Duodenal mucosa (tissue), 2 donors: ENCODE measurements around the gene CYTL1.

Source experiments
- H3K27ac ChIP-seq: one replicate; pipeline ENCODE4 v1.7.0; 2013; ENCODE audit warnings: low read depth, low read length
- H3K27me3 ChIP-seq, 2 donors: one replicate each; pipeline ENCODE4 v1.7.0; 2013; ENCODE audit warnings: low read length in 2 of 2, control low read depth in 1 of 2; ENCODE audit not compliant: insufficient read depth in 2 of 2, control insufficient read depth in 1 of 2
- H3K36me3 ChIP-seq, 2 donors: one replicate each; pipeline ENCODE4 v1.7.0; 2013; ENCODE audit warnings: low read length in 2 of 2, control low read depth in 1 of 2; ENCODE audit not compliant: insufficient read depth in 2 of 2, control insufficient read depth in 1 of 2
- H3K4me1 ChIP-seq, 2 donors: one replicate each; pipeline ENCODE4 v1.7.0; 2013; ENCODE audit warnings: low read length in 2 of 2, control low read depth in 1 of 2; ENCODE audit not compliant: insufficient read depth in 2 of 2, control insufficient read depth in 1 of 2
- H3K4me3 ChIP-seq, 2 donors: one replicate each; pipeline ENCODE4 v1.7.0; 2013; ENCODE audit warnings: low read length in 2 of 2, low read depth in 1 of 2
- H3K9ac ChIP-seq, 2 donors: one replicate each; pipeline ENCODE4 v1.7.0; 2013; ENCODE audit warnings: low read length in 2 of 2, low read depth in 1 of 2
- H3K9me3 ChIP-seq, 2 donors: one replicate each; pipeline ENCODE4 v1.7.0; 2013; ENCODE audit warnings: low read length in 2 of 2, control low read depth in 1 of 2; ENCODE audit not compliant: control insufficient read depth in 1 of 2

Gene CYTL1

DNA sequence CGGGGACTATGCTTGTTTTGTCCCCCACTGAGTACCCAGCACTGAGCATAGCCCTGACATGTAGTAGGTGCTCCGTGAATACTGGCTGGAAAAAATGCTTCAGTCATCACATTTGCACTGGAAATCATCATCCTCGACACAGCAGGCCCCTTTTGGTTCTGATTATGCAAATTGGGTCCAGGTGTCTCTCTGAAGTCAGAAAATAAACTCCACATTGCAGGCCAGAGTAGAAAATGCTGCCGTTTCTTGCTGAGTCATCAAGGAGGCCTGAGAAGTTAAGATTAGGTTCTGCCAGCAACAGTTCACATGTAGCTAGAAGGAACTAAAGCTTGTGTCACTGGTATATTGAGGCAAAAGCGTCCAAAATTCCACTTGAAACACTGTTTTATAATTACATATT, 17.0 kb upstream of the CYTL1 start:
- peaks cover 12 to 20% of the 10 kb centered on the region in 2 donors for H3K4me1 ChIP-seq

DNA sequence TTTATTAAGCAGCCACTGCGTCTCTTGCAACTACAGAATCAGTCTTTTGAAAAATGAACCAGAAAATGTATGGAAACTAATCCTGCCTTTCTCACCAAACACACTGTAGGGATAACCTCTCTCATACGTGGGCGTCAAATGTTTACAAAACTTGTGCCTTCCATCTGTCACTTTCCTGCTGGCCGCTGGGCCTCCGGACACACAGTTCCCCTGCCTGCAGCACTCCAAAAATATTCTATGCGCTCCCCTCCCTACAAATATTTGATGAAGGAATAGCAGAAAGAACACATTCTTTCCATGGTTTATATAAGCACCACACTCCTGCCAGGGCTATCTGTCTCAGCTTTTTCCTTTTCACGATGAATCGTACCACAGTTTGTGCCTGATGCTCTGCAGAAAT, 14.9 kb upstream of the CYTL1 start:
- no peaks in the 10 kb centered on the region for H3K36me3 ChIP-seq
- no peaks in the 10 kb centered on the region for H3K27me3 ChIP-seq
- no peaks in the 10 kb centered on the region for H3K9me3 ChIP-seq
- H3K4me1 ChIP-seq: peaks cover 12 to 20% of the 10 kb centered on the region in 2 donors
- no peak overlapping the region for H3K27ac ChIP-seq
- H3K9ac ChIP-seq: no peak overlapping the region
- no peak overlapping the region for H3K4me3 ChIP-seq

More for the DNA sequence above, 17.0 kb upstream of the CYTL1 start:
- no peaks in the 10 kb centered on the region for H3K36me3 ChIP-seq
- H3K9ac ChIP-seq: no peak overlapping the region
- H3K27ac ChIP-seq: no peak overlapping the region
- H3K4me3 ChIP-seq: no peak overlapping the region
- no peaks in the 10 kb centered on the region for H3K9me3 ChIP-seq
- no peaks in the 10 kb centered on the region for H3K27me3 ChIP-seq

DNA sequence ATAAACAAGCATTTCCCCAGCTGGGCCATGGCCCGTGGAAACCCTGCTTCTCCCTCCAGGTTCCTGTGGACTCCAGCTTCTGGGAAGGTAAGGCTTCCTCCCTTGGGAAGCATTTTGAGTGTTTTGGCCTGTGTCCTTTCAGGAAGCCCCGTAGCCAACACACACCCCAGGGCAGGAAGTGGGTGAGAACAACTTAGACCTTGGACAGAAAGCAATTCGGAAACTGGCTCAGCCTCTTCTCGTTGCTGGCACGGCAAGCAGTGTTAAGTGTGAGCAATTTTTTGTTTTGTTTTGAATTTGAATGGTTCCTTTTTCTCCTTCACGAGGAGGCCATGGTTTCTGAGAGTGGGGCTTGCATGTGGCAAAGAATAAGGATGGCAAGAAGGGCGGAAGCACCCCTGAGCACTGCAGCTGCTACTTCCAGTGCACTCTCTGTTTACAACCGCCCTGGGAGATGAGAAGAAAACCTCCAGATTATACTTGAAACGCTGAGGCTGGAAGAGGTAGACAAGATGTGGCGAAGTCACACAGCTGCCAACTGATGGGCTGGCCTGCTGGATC, 14.1 kb upstream of the CYTL1 start:
- Histone ChIP-seq H3K4me3 (no peak overlapping the region), H3K4me1 (peaks cover 12 to 20% of the 10 kb centered on the region in 2 donors), H3K27ac (no peak overlapping the region)

DNA sequence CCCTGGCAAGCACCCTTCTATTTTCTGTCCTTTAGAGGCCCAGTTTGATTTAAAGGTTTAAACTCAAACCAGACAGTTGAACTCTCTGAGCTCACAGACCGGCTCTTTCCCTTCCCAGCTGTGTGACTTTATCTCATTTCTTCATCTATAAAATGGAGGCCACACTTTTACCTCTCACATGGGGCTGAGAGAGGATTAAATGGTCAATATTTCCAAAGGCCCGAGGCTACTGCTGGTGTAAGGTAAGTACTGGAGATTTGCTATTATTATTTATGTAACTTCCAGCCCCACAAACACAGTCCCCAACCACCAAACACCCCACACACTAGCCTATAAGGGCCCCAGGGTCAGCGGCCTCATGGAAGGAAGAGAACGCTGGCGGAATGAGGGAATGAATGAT, 13.6 kb upstream of the CYTL1 start:
- Histone ChIP-seq H3K4me3 (no peak overlapping the region), H3K9ac (no peak overlapping the region), H3K9me3 (no peaks in the 10 kb centered on the region), H3K36me3 (no peaks in the 10 kb centered on the region), H3K27ac (no peak overlapping the region), H3K4me1 (peaks cover 11 to 17% of the 10 kb centered on the region in 2 donors), H3K27me3 (no peaks in the 10 kb centered on the region)

More for the DNA sequence above, 14.1 kb upstream of the CYTL1 start:
- no peaks in the 10 kb centered on the region for H3K9me3 ChIP-seq
- no peak overlapping the region for H3K9ac ChIP-seq
- H3K36me3 ChIP-seq: no peaks in the 10 kb centered on the region
- no peaks in the 10 kb centered on the region for H3K27me3 ChIP-seq

DNA sequence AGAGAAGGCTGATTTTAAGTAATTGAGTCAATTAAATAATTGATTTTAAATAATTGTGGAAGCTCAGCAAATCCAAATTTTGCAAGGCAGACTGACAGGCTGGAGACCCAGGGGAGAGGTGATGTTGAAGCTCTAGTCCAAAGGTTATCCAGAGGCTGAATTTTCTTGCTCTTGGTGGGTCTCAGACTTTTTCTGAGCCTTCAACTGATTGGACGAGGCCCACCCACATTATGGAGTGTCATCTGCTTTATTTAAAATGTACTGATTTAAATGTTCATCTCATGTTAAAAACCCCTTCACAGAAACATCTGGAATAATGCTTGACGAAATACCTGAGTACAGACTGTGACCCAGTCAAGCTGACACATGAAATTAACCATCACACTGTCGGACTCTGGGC, 11.7 kb upstream of the CYTL1 start:
- Histone ChIP-seq H3K36me3 (no peaks in the 10 kb centered on the region), H3K4me3 (no peak overlapping the region), H3K4me1 (peaks cover 9 to 13% of the 10 kb centered on the region in 2 donors), H3K9me3 (no peaks in the 10 kb centered on the region), H3K27ac (no peak overlapping the region), H3K9ac (no peak overlapping the region), H3K27me3 (no peaks in the 10 kb centered on the region)

DNA sequence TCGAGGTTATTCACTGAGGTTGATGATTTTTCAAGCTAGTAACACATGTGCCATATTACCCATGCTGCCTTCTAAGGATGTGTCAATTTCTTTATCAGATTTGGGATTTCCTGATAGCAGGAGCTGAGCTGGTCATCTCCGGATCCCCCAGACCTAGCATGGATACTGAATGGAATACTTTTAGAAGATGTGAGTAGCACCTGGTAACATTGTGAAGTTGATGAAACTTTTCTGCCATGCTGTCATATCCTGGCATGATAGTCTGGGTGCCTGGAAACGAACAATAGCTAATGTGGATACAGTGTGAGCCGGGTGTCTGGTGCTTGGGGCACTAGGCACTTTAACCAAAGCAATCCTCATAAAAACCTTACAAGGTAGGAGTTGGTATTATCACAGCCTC, 11.0 kb upstream of the CYTL1 start:
- Histone ChIP-seq H3K4me3 (no peak overlapping the region), H3K9ac (no peak overlapping the region), H3K4me1 (peaks cover 9 to 13% of the 10 kb centered on the region in 2 donors), H3K36me3 (no peaks in the 10 kb centered on the region), H3K27me3 (no peaks in the 10 kb centered on the region), H3K9me3 (no peaks in the 10 kb centered on the region), H3K27ac (no peak overlapping the region)

DNA sequence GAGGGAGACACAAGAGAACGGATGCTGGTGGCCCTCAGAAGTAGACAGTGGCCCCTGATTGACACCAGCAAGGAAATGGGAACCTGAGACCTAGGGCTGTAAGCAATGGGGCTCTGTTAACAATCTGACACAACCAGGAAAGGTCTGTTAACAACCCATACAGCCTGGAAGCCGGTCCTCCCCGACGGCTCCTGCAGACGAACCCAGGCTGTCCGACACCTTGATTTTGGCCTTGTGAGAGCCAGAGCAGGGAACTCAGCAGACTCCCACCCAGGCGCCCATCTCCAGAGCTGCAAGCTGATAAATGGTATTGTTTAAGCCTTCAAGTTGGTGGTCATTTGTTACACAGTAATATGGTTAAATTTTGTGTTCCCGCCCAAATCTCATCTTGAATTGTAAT, 10.2 kb upstream of the CYTL1 start:
- Histone ChIP-seq H3K27me3 (no peaks in the 10 kb centered on the region), H3K27ac (no peak overlapping the region), H3K4me3 (no peak overlapping the region), H3K36me3 (no peaks in the 10 kb centered on the region), H3K9me3 (no peaks in the 10 kb centered on the region), H3K9ac (no peak overlapping the region), H3K4me1 (peaks cover 9% of the 10 kb centered on the region in 2 donors)

DNA sequence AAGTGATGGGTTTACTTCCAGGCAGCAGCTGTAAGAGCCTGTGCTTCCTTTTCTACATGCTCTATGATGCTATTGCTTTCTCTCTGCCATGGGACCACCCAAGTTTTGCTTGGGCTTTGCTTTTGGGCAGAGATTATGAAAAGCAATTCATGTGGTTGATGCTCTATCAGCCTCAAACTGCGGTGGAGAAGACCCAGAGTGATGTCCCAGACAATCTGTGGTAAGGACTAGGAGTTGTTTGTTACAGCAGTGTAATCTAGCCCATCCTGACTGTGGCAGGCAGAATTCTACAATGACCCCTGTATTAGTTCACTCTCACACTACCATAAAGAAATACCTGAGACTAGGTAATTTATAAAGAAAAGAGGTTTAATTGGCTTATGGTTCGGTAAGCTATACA, 9.2 kb upstream of the CYTL1 start:
- Histone ChIP-seq H3K27me3 (no peaks in the 10 kb centered on the region), H3K4me3 (no peak overlapping the region), H3K4me1 (peaks cover 0 to under 1% of the 10 kb centered on the region in 2 donors), H3K9ac (no peak overlapping the region), H3K36me3 (no peaks in the 10 kb centered on the region), H3K9me3 (no peaks in the 10 kb centered on the region), H3K27ac (no peak overlapping the region)

DNA sequence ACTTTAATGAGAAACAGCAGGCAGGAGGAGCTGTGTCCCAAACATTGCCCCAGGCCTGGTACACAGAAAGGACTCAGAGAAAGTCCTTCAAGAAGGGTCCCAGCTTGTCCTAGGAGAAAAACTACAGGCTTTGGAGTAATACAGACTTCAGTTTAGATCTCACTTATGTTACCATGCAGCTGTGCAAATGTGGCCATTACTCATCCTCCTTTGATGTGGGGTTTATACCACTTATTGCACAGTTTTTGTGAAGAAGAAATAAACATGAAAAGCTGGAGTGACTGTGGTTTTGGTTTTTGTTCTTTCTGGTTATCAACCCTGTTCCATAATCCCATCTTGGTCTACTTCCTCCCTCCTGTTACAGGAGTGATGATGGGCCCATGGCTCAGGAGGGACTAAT, 8.1 kb upstream of the CYTL1 start:
- Histone ChIP-seq H3K27ac (no peak overlapping the region), H3K9me3 (no peaks in the 10 kb centered on the region), H3K27me3 (no peaks in the 10 kb centered on the region), H3K4me3 (no peak overlapping the region), H3K9ac (no peak overlapping the region), H3K4me1 (no peaks in the 10 kb centered on the region), H3K36me3 (no peaks in the 10 kb centered on the region)

DNA sequence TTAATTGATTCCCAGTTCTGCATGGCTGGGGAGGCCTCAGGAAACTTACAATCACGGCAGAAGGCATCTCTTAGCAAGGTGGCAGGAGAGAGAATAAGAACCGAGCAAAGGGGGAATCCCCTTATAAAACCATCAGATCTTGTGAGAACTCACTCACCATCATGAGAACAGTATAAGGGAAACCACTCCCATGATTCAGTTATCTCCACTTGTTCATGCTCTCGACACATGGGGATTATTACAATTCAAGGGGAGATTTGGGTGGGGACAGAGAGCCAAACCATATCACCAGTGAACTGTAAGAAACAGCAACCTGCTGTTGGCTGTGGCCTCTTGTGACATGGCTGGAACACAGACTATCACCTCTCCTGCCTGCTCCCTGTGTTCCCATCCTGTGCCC, 7.1 kb upstream of the CYTL1 start:
- Histone ChIP-seq H3K4me3 (no peak overlapping the region), H3K36me3 (no peaks in the 10 kb centered on the region), H3K27ac (no peak overlapping the region), H3K4me1 (no peaks in the 10 kb centered on the region), H3K9ac (no peak overlapping the region), H3K9me3 (no peaks in the 10 kb centered on the region), H3K27me3 (no peaks in the 10 kb centered on the region)

DNA sequence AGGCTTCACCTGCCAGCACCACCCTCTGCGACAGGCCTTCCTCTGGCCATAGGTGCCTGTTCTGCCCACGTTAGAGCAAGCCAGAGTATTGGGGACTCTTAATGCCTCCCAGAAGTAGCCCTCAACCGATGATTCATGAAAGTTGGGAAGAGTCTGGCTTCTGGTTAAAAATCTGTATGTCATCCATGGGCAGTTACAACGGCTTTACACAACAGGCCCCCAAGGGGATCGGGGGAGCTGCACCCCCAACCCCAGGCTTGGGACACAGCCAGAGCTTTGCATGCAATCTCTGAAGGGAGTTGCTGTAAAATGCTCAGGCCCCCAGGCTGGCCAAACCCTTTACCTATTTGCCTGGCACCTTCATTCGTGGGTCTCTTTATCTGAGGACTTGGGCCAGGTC, 5.4 kb upstream of the CYTL1 start:
- Histone ChIP-seq H3K9me3 (no peaks in the 10 kb centered on the region), H3K9ac (no peak overlapping the region), H3K4me3 (no peak overlapping the region), H3K27me3 (no peaks in the 10 kb centered on the region), H3K27ac (no peak overlapping the region), H3K4me1 (no peaks in the 10 kb centered on the region), H3K36me3 (no peaks in the 10 kb centered on the region)
